ENCODE measurements around the gene FZD10. TPM values are rescaled to one million over a fixed set of nuclear protein-coding genes. Genes with fewer than 3 reads are reported as not detected.

Gene FZD10
- total and polyA plus RNA-seq, 2 experiments from 2014 or later: 0.11 to 0.45 TPM

DNA sequence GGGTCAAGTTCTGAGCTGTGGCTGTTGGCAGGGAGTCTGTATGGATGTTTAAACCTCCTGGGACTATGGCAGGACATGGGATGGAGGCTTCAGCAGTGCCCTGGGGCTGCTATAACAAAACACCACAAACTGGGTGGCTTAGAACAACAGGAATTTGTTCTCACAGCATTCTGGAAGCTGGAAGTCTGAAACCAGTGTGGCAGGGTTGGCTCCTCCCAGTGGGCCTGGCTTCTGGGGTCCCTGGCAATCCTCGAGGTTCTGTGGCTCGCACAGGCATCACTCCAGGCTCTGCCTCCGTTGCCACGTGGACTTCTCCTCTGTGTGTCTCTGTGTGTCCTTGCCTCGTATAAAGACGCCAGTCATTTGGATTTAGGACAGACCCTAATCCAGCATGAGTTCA lies 39.9 kb downstream of the FZD10 start:
- H3K27ac Mint-ChIP-seq: no peak overlapping the region
- H3K4me1 Mint-ChIP-seq: no peaks in the 10 kb centered on the region
- H3K9me2 ChIP-seq (ENCODE audit: insufficient read depth): no peaks in the 10 kb centered on the region
- peaks cover 6% of the 10 kb centered on the region for H3K27me3 Mint-ChIP-seq (ENCODE audit: insufficient read depth, low read depth, poor library complexity)
- no peak overlapping the region for H3K4me2 ChIP-seq
- H3F3A ChIP-seq (replicated peaks; ENCODE audit: low read depth): no peaks in the 10 kb centered on the region
- H3K4me1 ChIP-seq (ENCODE audit: insufficient read depth): no peaks in the 10 kb centered on the region
- H3K27ac ChIP-seq (ENCODE audit: low read depth): no peak overlapping the region
- peaks cover 58% of the 10 kb centered on the region for H3K36me3 Mint-ChIP-seq (ENCODE audit: low read depth)
- DNase-seq (ENCODE audit: low spot score) (no peak), ATAC-seq (no peak)
- H2AFZ ChIP-seq: no peak overlapping the region
- no peaks in the 10 kb centered on the region for H3K27me3 ChIP-seq (ENCODE audit: insufficient read depth)
- no peaks in the 10 kb centered on the region for H3K79me2 ChIP-seq (replicated peaks; ENCODE audit: insufficient read depth)
- H3K4me3 ChIP-seq: no peak overlapping the region
- no peaks in the 10 kb centered on the region; the same call in 1 of the 3 replicates for H3K9me3 Mint-ChIP-seq
- H4K20me1 ChIP-seq (replicated peaks; ENCODE audit: insufficient read depth): no peaks in the 10 kb centered on the region
- H3K4me3 Mint-ChIP-seq: no peak overlapping the region
- H3K36me3 ChIP-seq (ENCODE audit: insufficient read depth): no peaks in the 10 kb centered on the region
- TF ChIP-seq, protein P1, sequence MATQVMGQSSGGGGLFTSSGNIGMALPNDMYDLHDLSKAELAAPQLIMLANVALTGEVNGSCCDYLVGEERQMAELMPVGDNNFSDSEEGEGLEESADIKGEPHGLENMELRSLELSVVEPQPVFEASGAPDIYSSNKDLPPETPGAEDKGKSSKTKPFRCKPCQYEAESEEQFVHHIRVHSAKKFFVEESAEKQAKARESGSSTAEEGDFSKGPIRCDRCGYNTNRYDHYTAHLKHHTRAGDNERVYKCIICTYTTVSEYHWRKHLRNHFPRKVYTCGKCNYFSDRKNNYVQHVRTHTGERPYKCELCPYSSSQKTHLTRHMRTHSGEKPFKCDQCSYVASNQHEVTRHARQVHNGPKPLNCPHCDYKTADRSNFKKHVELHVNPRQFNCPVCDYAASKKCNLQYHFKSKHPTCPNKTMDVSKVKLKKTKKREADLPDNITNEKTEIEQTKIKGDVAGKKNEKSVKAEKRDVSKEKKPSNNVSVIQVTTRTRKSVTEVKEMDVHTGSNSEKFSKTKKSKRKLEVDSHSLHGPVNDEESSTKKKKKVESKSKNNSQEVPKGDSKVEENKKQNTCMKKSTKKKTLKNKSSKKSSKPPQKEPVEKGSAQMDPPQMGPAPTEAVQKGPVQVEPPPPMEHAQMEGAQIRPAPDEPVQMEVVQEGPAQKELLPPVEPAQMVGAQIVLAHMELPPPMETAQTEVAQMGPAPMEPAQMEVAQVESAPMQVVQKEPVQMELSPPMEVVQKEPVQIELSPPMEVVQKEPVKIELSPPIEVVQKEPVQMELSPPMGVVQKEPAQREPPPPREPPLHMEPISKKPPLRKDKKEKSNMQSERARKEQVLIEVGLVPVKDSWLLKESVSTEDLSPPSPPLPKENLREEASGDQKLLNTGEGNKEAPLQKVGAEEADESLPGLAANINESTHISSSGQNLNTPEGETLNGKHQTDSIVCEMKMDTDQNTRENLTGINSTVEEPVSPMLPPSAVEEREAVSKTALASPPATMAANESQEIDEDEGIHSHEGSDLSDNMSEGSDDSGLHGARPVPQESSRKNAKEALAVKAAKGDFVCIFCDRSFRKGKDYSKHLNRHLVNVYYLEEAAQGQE (IDR thresholded peaks at IDR 0.05; ENCODE audit: unreplicated experiment): no peak
- no peak for TF ChIP-seq POLR2AphosphoS5 (IDR thresholded peaks at IDR 0.05; ENCODE audit: low read depth)
- TF ChIP-seq, protein P2, sequence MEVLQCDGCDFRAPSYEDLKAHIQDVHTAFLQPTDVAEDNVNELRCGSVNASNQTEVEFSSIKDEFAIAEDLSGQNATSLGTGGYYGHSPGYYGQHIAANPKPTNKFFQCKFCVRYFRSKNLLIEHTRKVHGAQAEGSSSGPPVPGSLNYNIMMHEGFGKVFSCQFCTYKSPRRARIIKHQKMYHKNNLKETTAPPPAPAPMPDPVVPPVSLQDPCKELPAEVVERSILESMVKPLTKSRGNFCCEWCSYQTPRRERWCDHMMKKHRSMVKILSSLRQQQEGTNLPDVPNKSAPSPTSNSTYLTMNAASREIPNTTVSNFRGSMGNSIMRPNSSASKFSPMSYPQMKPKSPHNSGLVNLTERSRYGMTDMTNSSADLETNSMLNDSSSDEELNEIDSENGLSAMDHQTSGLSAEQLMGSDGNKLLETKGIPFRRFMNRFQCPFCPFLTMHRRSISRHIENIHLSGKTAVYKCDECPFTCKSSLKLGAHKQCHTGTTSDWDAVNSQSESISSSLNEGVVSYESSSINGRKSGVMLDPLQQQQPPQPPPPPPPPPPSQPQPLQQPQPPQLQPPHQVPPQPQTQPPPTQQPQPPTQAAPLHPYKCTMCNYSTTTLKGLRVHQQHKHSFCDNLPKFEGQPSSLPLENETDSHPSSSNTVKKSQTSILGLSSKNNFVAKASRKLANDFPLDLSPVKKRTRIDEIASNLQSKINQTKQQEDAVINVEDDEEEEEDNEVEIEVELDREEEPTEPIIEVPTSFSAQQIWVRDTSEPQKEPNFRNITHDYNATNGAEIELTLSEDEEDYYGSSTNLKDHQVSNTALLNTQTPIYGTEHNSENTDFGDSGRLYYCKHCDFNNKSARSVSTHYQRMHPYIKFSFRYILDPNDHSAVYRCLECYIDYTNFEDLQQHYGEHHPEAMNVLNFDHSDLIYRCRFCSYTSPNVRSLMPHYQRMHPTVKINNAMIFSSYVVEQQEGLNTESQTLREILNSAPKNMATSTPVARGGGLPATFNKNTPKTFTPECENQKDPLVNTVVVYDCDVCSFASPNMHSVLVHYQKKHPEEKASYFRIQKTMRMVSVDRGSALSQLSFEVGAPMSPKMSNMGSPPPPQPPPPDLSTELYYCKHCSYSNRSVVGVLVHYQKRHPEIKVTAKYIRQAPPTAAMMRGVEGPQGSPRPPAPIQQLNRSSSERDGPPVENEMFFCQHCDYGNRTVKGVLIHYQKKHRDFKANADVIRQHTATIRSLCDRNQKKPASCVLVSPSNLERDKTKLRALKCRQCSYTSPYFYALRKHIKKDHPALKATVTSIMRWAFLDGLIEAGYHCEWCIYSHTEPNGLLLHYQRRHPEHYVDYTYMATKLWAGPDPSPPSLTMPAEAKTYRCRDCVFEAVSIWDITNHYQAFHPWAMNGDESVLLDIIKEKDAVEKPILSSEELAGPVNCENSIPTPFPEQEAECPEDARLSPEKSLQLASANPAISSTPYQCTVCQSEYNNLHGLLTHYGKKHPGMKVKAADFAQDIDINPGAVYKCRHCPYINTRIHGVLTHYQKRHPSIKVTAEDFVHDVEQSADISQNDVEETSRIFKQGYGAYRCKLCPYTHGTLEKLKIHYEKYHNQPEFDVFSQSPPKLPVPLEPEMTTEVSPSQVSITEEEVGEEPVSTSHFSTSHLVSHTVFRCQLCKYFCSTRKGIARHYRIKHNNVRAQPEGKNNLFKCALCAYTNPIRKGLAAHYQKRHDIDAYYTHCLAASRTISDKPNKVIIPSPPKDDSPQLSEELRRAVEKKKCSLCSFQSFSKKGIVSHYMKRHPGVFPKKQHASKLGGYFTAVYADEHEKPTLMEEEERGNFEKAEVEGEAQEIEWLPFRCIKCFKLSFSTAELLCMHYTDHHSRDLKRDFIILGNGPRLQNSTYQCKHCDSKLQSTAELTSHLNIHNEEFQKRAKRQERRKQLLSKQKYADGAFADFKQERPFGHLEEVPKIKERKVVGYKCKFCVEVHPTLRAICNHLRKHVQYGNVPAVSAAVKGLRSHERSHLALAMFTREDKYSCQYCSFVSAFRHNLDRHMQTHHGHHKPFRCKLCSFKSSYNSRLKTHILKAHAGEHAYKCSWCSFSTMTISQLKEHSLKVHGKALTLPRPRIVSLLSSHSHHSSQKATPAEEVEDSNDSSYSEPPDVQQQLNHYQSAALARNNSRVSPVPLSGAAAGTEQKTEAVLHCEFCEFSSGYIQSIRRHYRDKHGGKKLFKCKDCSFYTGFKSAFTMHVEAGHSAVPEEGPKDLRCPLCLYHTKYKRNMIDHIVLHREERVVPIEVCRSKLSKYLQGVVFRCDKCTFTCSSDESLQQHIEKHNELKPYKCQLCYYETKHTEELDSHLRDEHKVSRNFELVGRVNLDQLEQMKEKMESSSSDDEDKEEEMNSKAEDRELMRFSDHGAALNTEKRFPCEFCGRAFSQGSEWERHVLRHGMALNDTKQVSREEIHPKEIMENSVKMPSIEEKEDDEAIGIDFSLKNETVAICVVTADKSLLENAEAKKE (CRISPR knock-in tag; IDR thresholded peaks at IDR 0.05): no peak
- TF ChIP-seq CREB1 (CRISPR knock-in tag; IDR thresholded peaks at IDR 0.05; ENCODE audit: low read depth): no peak
- TF ChIP-seq, protein P3, sequence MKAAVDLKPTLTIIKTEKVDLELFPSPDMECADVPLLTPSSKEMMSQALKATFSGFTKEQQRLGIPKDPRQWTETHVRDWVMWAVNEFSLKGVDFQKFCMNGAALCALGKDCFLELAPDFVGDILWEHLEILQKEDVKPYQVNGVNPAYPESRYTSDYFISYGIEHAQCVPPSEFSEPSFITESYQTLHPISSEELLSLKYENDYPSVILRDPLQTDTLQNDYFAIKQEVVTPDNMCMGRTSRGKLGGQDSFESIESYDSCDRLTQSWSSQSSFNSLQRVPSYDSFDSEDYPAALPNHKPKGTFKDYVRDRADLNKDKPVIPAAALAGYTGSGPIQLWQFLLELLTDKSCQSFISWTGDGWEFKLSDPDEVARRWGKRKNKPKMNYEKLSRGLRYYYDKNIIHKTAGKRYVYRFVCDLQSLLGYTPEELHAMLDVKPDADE (IDR thresholded peaks at IDR 0.05): no peak
- no peak for TF ChIP-seq NANOG (IDR thresholded peaks at IDR 0.05; ENCODE audit: borderline replicate concordance)
- TF ChIP-seq ZNF331 (CRISPR knock-in tag; IDR thresholded peaks at IDR 0.05; ENCODE audit: low read depth): no peak
- TF ChIP-seq CTCF (conservative IDR thresholded peaks at IDR 0.05; ENCODE audit: low read depth in 2 of 2): no peak
- no peak for TF ChIP-seq EZH2phosphoT487 (IDR thresholded peaks at IDR 0.05; ENCODE audit: unreplicated experiment)
- TF ChIP-seq ZNF114 (CRISPR knock-in tag; IDR thresholded peaks at IDR 0.05): no peak
- no peak for TF ChIP-seq STAT1 (IDR thresholded peaks at IDR 0.05; ENCODE audit: unreplicated experiment)

All from GM23338 (cell line).